DOHH2 (cell line): Measurements from ENCODE around the gene SH3PXD2A.

ENCODE experiments used
- H3F3A ChIP-seq: fragments of 200-600 bp; sonication (generic), shearing (Covaris generic); 2 replicates; pipeline ENCODE4 v1.6.0; 2016; ENCODE audit warnings: antibody characterized with exemption, mild to moderate bottlenecking; ENCODE audit not compliant: control insufficient read depth, insufficient read depth
- H3K27ac ChIP-seq: fragments of 200-600 bp; sonication (generic); 2 replicates; pipeline ENCODE4 v1.5.1; 2014; ENCODE audit warnings: low read depth, mild to moderate bottlenecking, low read length, moderate library complexity
- H3K27me3 ChIP-seq: fragments of 200-600 bp; sonication (generic); 2 replicates; pipeline ENCODE4 v1.6.1; 2014; ENCODE audit warnings: mild to moderate bottlenecking, low read length, mixed read lengths; ENCODE audit not compliant: control insufficient read depth
- H3K36me3 ChIP-seq: fragments of 200-600 bp; sonication (generic); 2 replicates; pipeline ENCODE4 v1.6.1; 2014; ENCODE audit warnings: mild to moderate bottlenecking, low read length, moderate library complexity, mixed read lengths; ENCODE audit not compliant: control insufficient read depth
- H3K4me1 ChIP-seq: fragments of 200-600 bp; sonication (generic); 2 replicates; pipeline ENCODE4 v1.6.1; 2014; ENCODE audit warnings: mild to moderate bottlenecking, low read length, mixed read lengths; ENCODE audit not compliant: control insufficient read depth
- H3K4me2 ChIP-seq: fragments of 200-600 bp; sonication (generic); 2 replicates; pipeline ENCODE4 v1.6.0; 2014; ENCODE audit warnings: mild to moderate bottlenecking, low read length, moderate library complexity
- H3K4me3 ChIP-seq: fragments of 200-600 bp; sonication (generic); 2 replicates; pipeline ENCODE4 v1.5.1; 2014; ENCODE audit warnings: mild to moderate bottlenecking, low read length, mixed read lengths
- H3K79me2 ChIP-seq: fragments of 200-600 bp; sonication (generic); 2 replicates; pipeline ENCODE4 v1.6.1; 2014; ENCODE audit warnings: mild to moderate bottlenecking, low read length, mixed read lengths; ENCODE audit not compliant: control insufficient read depth
- H3K9me2 ChIP-seq: fragments of 200-600 bp; sonication (generic); replicated peaks from 2 replicates; pipeline ENCODE4 v1.6.1; 2014; ENCODE audit warnings: mild to moderate bottlenecking, low read length, mixed read lengths; ENCODE audit not compliant: control insufficient read depth
- H3K9me3 ChIP-seq: fragments of 200-600 bp; sonication (generic); 2 replicates; pipeline ENCODE4 v1.6.1; 2014; ENCODE audit warnings: antibody characterized with exemption, low read length, mixed read lengths; ENCODE audit not compliant: control insufficient read depth, insufficient read depth
- H4K20me1 ChIP-seq: fragments of 200-600 bp; sonication (generic); 2 replicates; pipeline ENCODE4 v1.6.0; 2014; ENCODE audit warnings: low read depth, mild to moderate bottlenecking, antibody characterized with exemption, low read length, moderate library complexity; ENCODE audit not compliant: control insufficient read depth, insufficient read depth
- CTCF ChIP-seq: fragments of 200-600 bp; sonication (generic); IDR thresholded peaks from one replicate; pipeline ENCODE4 v1.5.1; 2014; ENCODE audit warnings: antibody characterized with exemption, mild to moderate bottlenecking, low read depth, low read length; ENCODE audit not compliant: poor library complexity, severe bottlenecking
- EZH2phosphoT487 ChIP-seq: fragments of 200-600 bp; sonication (generic); IDR thresholded peaks from 2 replicates; pipeline ENCODE4 v1.6.1; 2017; ENCODE audit warnings: borderline replicate concordance, mild to moderate bottlenecking, antibody characterized with exemption, low read length, moderate library complexity, mixed read lengths

The SH3PXD2A gene

GRCh38 chr10:103740611-103741010, 114.8 kb downstream of the SH3PXD2A start:
- Histone ChIP-seq H3K27ac (no peak overlapping the region), H3F3A (no peaks in the 10 kb centered on the region), H3K4me3 (no peak overlapping the region), H3K36me3 (no peaks in the 10 kb centered on the region), H3K9me2 (no peaks in the 10 kb centered on the region), H3K27me3 (no peaks in the 10 kb centered on the region; the same call in 1 of the 2 replicates), H4K20me1 (no peaks in the 10 kb centered on the region), H3K4me1 (no peaks in the 10 kb centered on the region), H3K79me2 (no peaks in the 10 kb centered on the region), H3K9me3 (no peaks in the 10 kb centered on the region), H3K4me2 (no peak overlapping the region)
- TF ChIP-seq CTCF (no peak), EZH2phosphoT487 (no peak)

GRCh38 chr10:103739039-103739764, 116.2 kb downstream of the SH3PXD2A start:
- Histone ChIP-seq H3K27ac (no peak overlapping the region), H3K79me2 (no peaks in the 10 kb centered on the region), H3K4me2 (no peak overlapping the region), H4K20me1 (no peaks in the 10 kb centered on the region), H3K4me1 (no peaks in the 10 kb centered on the region), H3K36me3 (no peaks in the 10 kb centered on the region), H3K9me2 (no peaks in the 10 kb centered on the region), H3K4me3 (no peak overlapping the region), H3F3A (no peaks in the 10 kb centered on the region), H3K27me3 (no peaks in the 10 kb centered on the region; the same call in 1 of the 2 replicates), H3K9me3 (no peaks in the 10 kb centered on the region)
- TF ChIP-seq CTCF (no peak), EZH2phosphoT487 (no peak)

GRCh38 chr10:103737735-103738367, 117.5 kb downstream of the SH3PXD2A start:
- no peaks in the 10 kb centered on the region for H3F3A ChIP-seq
- H3K4me3 ChIP-seq: no peak overlapping the region
- H3K9me2 ChIP-seq: no peaks in the 10 kb centered on the region
- no peaks in the 10 kb centered on the region for H3K36me3 ChIP-seq
- no peaks in the 10 kb centered on the region for H4K20me1 ChIP-seq
- H3K79me2 ChIP-seq: no peaks in the 10 kb centered on the region
- H3K27ac ChIP-seq: no peak overlapping the region
- TF ChIP-seq EZH2phosphoT487 (no peak), CTCF (no peak)
- no peak overlapping the region for H3K4me2 ChIP-seq
- no peaks in the 10 kb centered on the region for H3K9me3 ChIP-seq
- no peaks in the 10 kb centered on the region; the same call in 1 of the 2 replicates for H3K27me3 ChIP-seq
- no peaks in the 10 kb centered on the region for H3K4me1 ChIP-seq
